HCT116 (cell line): Measurements from ENCODE around the gene EYA4. TPM values are rescaled to one million over a fixed set of nuclear protein-coding genes. Genes with fewer than 3 reads are reported as not detected.

ENCODE experiments used
- ATAC-seq: fragments of 200-7000 bp; cut with Tn5 transposase; 2 replicates; pipeline ENCODE4 v1.9.1; 2020; ENCODE audit warnings: mild to moderate bottlenecking, moderate library complexity
- BruUV-seq: library from RNA; stranded (reverse); fragments of 400-500 nt; replicated peaks from 2 replicates; lab custom pipeline; 2021; lab: Mats Ljungman, UMichigan
- CTCF ChIA-PET: fragments of 300-600 bp; sonication (Branson Sonifier 250); formaldehyde crosslinking; loops from one replicate; lab custom pipeline; 2021; ENCODE audit warnings: antibody characterized with exemption; lab: Charles Lee
- POLR2A ChIA-PET: fragments of 300-600, 350-600 bp; sonication (Branson Sonifier 250); formaldehyde crosslinking; loops from one replicate; lab custom pipeline; 2021; ENCODE audit warnings: antibody characterized with exemption; lab: Charles Lee
- RAD21 ChIA-PET, 2 experiments: fragments of 300-600 bp; sonication (Branson Sonifier 250); formaldehyde crosslinking; loops; one replicate each; lab custom pipeline; 2023; ENCODE audit warnings: low total read pairs in 2 of 2; ENCODE audit not compliant: uncharacterized antibody in 2 of 2, unreplicated experiment in 2 of 2, low non-redundant PET in 1 of 2; lab: Charles Lee
- DNase-seq: peaks from one replicate; pipeline ENCODE4 v3.0.0-alpha.2; 2010; ENCODE audit warnings: low read depth, low spot score
- H2AFZ ChIP-seq: fragments of 200-600 bp; shearing (Covaris generic), sonication (generic); 2 replicates; pipeline ENCODE4 v1.6.1; 2017; ENCODE audit warnings: low read depth, mixed run types, mixed read lengths, antibody characterized with exemption, low read length; ENCODE audit not compliant: poor library complexity, severe bottlenecking
- H3K27ac ChIP-seq: 2 replicates; pipeline ENCODE4 v1.5.1; 2012; ENCODE audit warnings: low read depth, low read length
- H3K27me3 ChIP-seq: fragments of 200-600 bp; sonication (generic); 2 replicates; pipeline ENCODE4 v1.6.1; 2016; ENCODE audit warnings: mixed run types, low read length, mixed read lengths; ENCODE audit not compliant: insufficient read depth
- H3K36me3 ChIP-seq, 2 experiments: fragments of 200-500 bp in 1 of 2; fragments of 200-600 bp in 1 of 2; sonication (Bioruptor generic) in 1 of 2; sonication (generic) in 1 of 2; 2 replicates each; pipeline versions ENCODE4 v1.5.1 to v1.6.1; 2014 to 2016; ENCODE audit warnings: low read length in 2 of 2, inconsistent platforms in 1 of 2, mixed read lengths in 1 of 2, mixed run types in 1 of 2; ENCODE audit not compliant: insufficient read depth in 2 of 2, control insufficient read depth in 1 of 2
- H3K4me1 ChIP-seq, 2 experiments: fragments of 200-600 bp in 1 of 2; sonication (generic) in 1 of 2; 2 replicates each; pipeline versions ENCODE4 v1.5.1 to v1.6.1; 2012 to 2017; ENCODE audit warnings: low read length in 2 of 2, inconsistent platforms in 1 of 2, mild to moderate bottlenecking in 1 of 2, mixed read lengths in 1 of 2, mixed run types in 1 of 2, moderate library complexity in 1 of 2; ENCODE audit not compliant: insufficient read depth in 2 of 2, control insufficient read depth in 1 of 2
- H3K4me2 ChIP-seq: fragments of 200-600 bp; sonication (generic); 2 replicates; pipeline ENCODE4 v1.6.1; 2017; ENCODE audit warnings: mixed run types, low read length, mixed read lengths
- H3K4me3 ChIP-seq, 2 experiments: fragments of 200-600 bp in 1 of 2; sonication (generic) in 1 of 2; replicated peaks in 1 of 2; 2 replicates each; pipeline ENCODE4 v1.5.1; 2011 to 2016; ENCODE audit warnings: low read length in 2 of 2, control low read depth in 1 of 2, low read depth in 1 of 2, mild to moderate bottlenecking in 1 of 2, mixed read lengths in 1 of 2, mixed run types in 1 of 2
- H3K79me2 ChIP-seq: fragments of 200-600 bp; sonication (generic); 2 replicates; pipeline ENCODE4 v1.6.1; 2017; ENCODE audit warnings: mild to moderate bottlenecking, mixed run types, low read length, moderate library complexity, mixed read lengths; ENCODE audit not compliant: insufficient read depth
- H3K9ac ChIP-seq: fragments of 200-600 bp; sonication (generic); 2 replicates; pipeline ENCODE4 v1.6.1; 2016; ENCODE audit warnings: low read length, mixed read lengths
- H3K9me2 ChIP-seq: fragments of 200-600 bp; sonication (generic), shearing (Covaris generic); 2 replicates; pipeline ENCODE4 v1.6.1; 2017; ENCODE audit warnings: mixed run types, mild to moderate bottlenecking, moderate library complexity; ENCODE audit not compliant: insufficient read depth
- H3K9me3 ChIP-seq, 2 experiments: fragments of 200-500 bp in 1 of 2; fragments of 200-600 bp in 1 of 2; sonication (Bioruptor generic) in 1 of 2; sonication (generic) in 1 of 2; 2 replicates each; pipeline ENCODE4 v1.6.1; 2014 to 2017; ENCODE audit warnings: low read length in 2 of 2, mixed read lengths in 2 of 2, inconsistent platforms in 1 of 2, low read depth in 1 of 2, mild to moderate bottlenecking in 1 of 2, mixed run types in 1 of 2, moderate library complexity in 1 of 2; ENCODE audit not compliant: control insufficient read depth in 1 of 2, insufficient read depth in 1 of 2
- H4K20me1 ChIP-seq: fragments of 200-600 bp; sonication (generic), shearing (Covaris generic); 2 replicates; pipeline ENCODE4 v1.6.1; 2017; ENCODE audit warnings: mixed run types, mild to moderate bottlenecking, moderate library complexity; ENCODE audit not compliant: insufficient read depth
- CBX3 ChIP-seq: IDR thresholded peaks from 2 replicates; pipeline ENCODE4 v1.6.1; 2012; ENCODE audit warnings: low read depth
- CTCF ChIP-seq, 3 experiments: fragments of 200-600 bp in 1 of 3; sonication (generic) in 1 of 3; IDR thresholded peaks in 2 of 3; conservative IDR thresholded peaks in 1 of 3; 2 replicates each; pipeline ENCODE4 v1.5.1; 2012 to 2017; ENCODE audit warnings: low read depth in 2 of 3, low read length in 2 of 3, antibody characterized with exemption in 1 of 3, borderline replicate concordance in 1 of 3, control low read depth in 1 of 3, mild to moderate bottlenecking in 1 of 3, mixed read lengths in 1 of 3, mixed run types in 1 of 3, moderate library complexity in 1 of 3; ENCODE audit not compliant: insufficient read depth in 1 of 3
- ELF1 ChIP-seq: IDR thresholded peaks from 2 replicates; pipeline ENCODE4 v1.6.1; 2012; ENCODE audit warnings: low read depth, borderline replicate concordance
- EZH2phosphoT487 ChIP-seq: fragments of 200-600 bp; IDR thresholded peaks from 2 replicates; pipeline ENCODE4 v1.6.1; 2018; ENCODE audit warnings: antibody characterized with exemption, borderline replicate concordance
- JUND ChIP-seq: IDR thresholded peaks from 2 replicates; pipeline ENCODE4 v1.6.1; 2012
- MAX ChIP-seq: IDR thresholded peaks from 2 replicates; pipeline ENCODE4 v1.6.1; 2012
- RAD21 ChIP-seq: IDR thresholded peaks from 2 replicates; pipeline ENCODE4 v1.6.1; 2012; ENCODE audit warnings: low read depth, mild to moderate bottlenecking
- REST ChIP-seq: IDR thresholded peaks from 2 replicates; pipeline ENCODE4 v1.6.1; 2012; ENCODE audit warnings: low read depth
- SRF ChIP-seq: IDR thresholded peaks from 2 replicates; pipeline ENCODE4 v1.6.1; 2012; ENCODE audit warnings: low read depth
- ZBTB33 ChIP-seq: IDR thresholded peaks from 2 replicates; pipeline ENCODE4 v1.6.1; 2011; ENCODE audit warnings: mild to moderate bottlenecking, low read length, moderate library complexity; ENCODE audit not compliant: insufficient replicate concordance; ENCODE audit errors: extremely low read depth
- ZFX ChIP-seq: fragments of 450-650 bp; IDR thresholded peaks from 2 replicates; pipeline ENCODE4 v1.6.1; 2017
- ZNF274 ChIP-seq: fragments of 200-500 bp; sonication (Bioruptor generic); IDR thresholded peaks from 2 replicates; pipeline ENCODE4 v1.6.1; 2014; ENCODE audit warnings: mild to moderate bottlenecking, low read depth, low read length, inconsistent platforms
- intact Hi-C: fragments of 100-400 bp; cut with micrococcal nuclease; formaldehyde crosslinking; loops from 2 replicates; pipeline ENCODE4 v1.10.0; 2022
- total RNA-seq: library from RNA; stranded (reverse); gene quantifications from one replicate; pipeline ENCODE4 v1.2.1, GENCODE V29; 2021; ENCODE audit not compliant: unreplicated experiment

Gene EYA4
- total RNA-seq, 1 experiment from 2014 or later, result not detected

GRCh38 chr6:133251688-133252087 is 10.5 kb downstream of the EYA4 start:
- H4K20me1 ChIP-seq, result no peaks in the 10 kb centered on the region
- H3K79me2 ChIP-seq, result no peaks in the 10 kb centered on the region
- no peaks in the 10 kb centered on the region for H3K9me3 ChIP-seq
- BruUV-seq, result no TSS peak
- H2AFZ ChIP-seq, result no peak overlapping the region
- H3K27ac ChIP-seq, result no peak overlapping the region
- ATAC-seq, result no peak
- no peak overlapping the region for H3K9ac ChIP-seq
- no peaks in the 10 kb centered on the region for H3K9me2 ChIP-seq
- H3K4me2 ChIP-seq, result no peak overlapping the region
- RAD21 ChIA-PET, result no interaction called here
- no peak overlapping the region for H3K4me3 ChIP-seq
- no peak for DNase-seq
- TF ChIP-seq ZNF274 (no peak), REST (no peak), ZFX (no peak)
- intact Hi-C loops, result no loop called here
- H3K4me1 ChIP-seq, result no peaks in the 10 kb centered on the region
- POLR2A ChIA-PET, result no interaction called here
- H3K36me3 ChIP-seq, result no peaks in the 10 kb centered on the region
- CTCF ChIA-PET, result no interaction called here
- 0 out of 2 replicates have a peak, but pooled peaks cover 11% of the 10 kb centered on the region for H3K27me3 ChIP-seq

GRCh38 chr6:133254552-133255228 is 13.5 kb downstream of the EYA4 start:
- H3K9me3 ChIP-seq, result no peaks in the 10 kb centered on the region
- intact Hi-C loops, result no loop called here
- peak overlapping the region; percentile 5 for H2AFZ ChIP-seq
- no peaks in the 10 kb centered on the region for H3K9me2 ChIP-seq
- no peak overlapping the region for H3K4me3 ChIP-seq
- ChIA-PET CTCF (no interaction called here), POLR2A (no interaction called here), RAD21 (no interaction called here)
- H3K79me2 ChIP-seq, result no peaks in the 10 kb centered on the region
- H3K36me3 ChIP-seq, result no peaks in the 10 kb centered on the region
- BruUV-seq, result no TSS peak
- no peak overlapping the region for H3K4me2 ChIP-seq
- no peak overlapping the region for H3K27ac ChIP-seq
- H3K4me1 ChIP-seq, result no peaks in the 10 kb centered on the region
- H4K20me1 ChIP-seq, result no peaks in the 10 kb centered on the region
- DNase-seq, result no peak
- ATAC-seq, result no peak
- H3K27me3 ChIP-seq, result 0 out of 2 replicates have a peak, but pooled peaks cover 4% of the 10 kb centered on the region
- no peak overlapping the region for H3K9ac ChIP-seq
- TF ChIP-seq SRF, result no peak
- TF ChIP-seq RAD21, result no peak
- no peak for TF ChIP-seq JUND
- TF ChIP-seq ZFX, result no peak
- no peak for TF ChIP-seq ELF1
- no peak for TF ChIP-seq CTCF (IDR thresholded peaks at IDR 0.05 in 2 of 3, conservative IDR thresholded peaks at IDR 0.05 in 1 of 3; ENCODE audit: borderline replicate concordance in 1 of 3, insufficient read depth in 1 of 3, low read depth in 2 of 3, low read length in 2 of 3)
- no peak for TF ChIP-seq MAX
- TF ChIP-seq EZH2phosphoT487, result no peak
- TF ChIP-seq CBX3, result no peak
- TF ChIP-seq ZBTB33, result no peak
